Neuronal stem cell (in vitro differentiated cells): ENCODE data around the gene IRF2BPL.
A peak's percentile ranks its signal among the peaks of the same experiment; 100 is the strongest.

Source experiments
- DNase-seq: peaks from one replicate; pipeline ENCODE4 v3.0.0-alpha.2; 2013; ENCODE audit warnings: low spot score
- H2AFZ ChIP-seq: one replicate; pipeline ENCODE4 v1.6.1; 2013; ENCODE audit warnings: mild to moderate bottlenecking, low read length, inconsistent platforms
- H2AK5ac ChIP-seq: 2 replicates; pipeline ENCODE4 v1.6.1; 2013; ENCODE audit warnings: low read depth, mild to moderate bottlenecking, inconsistent platforms, low read length, moderate library complexity, mixed read lengths
- H2BK120ac ChIP-seq: 2 replicates; pipeline ENCODE4 v1.6.1; 2013; ENCODE audit warnings: low read depth, mild to moderate bottlenecking, inconsistent platforms, low read length, moderate library complexity, mixed read lengths
- H2BK12ac ChIP-seq: one replicate; pipeline ENCODE4 v1.6.1; 2013; ENCODE audit warnings: low read length, inconsistent platforms
- H2BK15ac ChIP-seq: 2 replicates; pipeline ENCODE4 v1.6.1; 2013; ENCODE audit warnings: mild to moderate bottlenecking, low read length, inconsistent platforms, mixed read lengths
- H2BK5ac ChIP-seq: one replicate; pipeline ENCODE4 v1.6.1; 2013; ENCODE audit warnings: inconsistent platforms, mild to moderate bottlenecking, low read length, moderate library complexity
- H3K14ac ChIP-seq: one replicate; pipeline ENCODE4 v1.6.1; 2013; ENCODE audit warnings: low read length, inconsistent platforms
- H3K18ac ChIP-seq: 2 replicates; pipeline ENCODE4 v1.6.1; 2013; ENCODE audit warnings: low read length, inconsistent platforms
- H3K23ac ChIP-seq: 2 replicates; pipeline ENCODE4 v1.6.1; 2013; ENCODE audit warnings: low read depth, mild to moderate bottlenecking, mixed read lengths, low read length, inconsistent platforms; ENCODE audit not compliant: poor library complexity
- H3K27ac ChIP-seq: replicated peaks from 3 replicates; pipeline ENCODE4 v1.5.1; 2013; ENCODE audit warnings: low read length, inconsistent platforms
- H3K27me3 ChIP-seq, 3 experiments: 2 replicates each; pipeline ENCODE4 v1.6.1; 2013; ENCODE audit warnings: low read length in 3 of 3, mild to moderate bottlenecking in 2 of 3, inconsistent platforms in 1 of 3, low read depth in 1 of 3, mixed read lengths in 1 of 3, moderate library complexity in 1 of 3; ENCODE audit not compliant: control insufficient read depth in 3 of 3, insufficient read depth in 3 of 3
- H3K36me3 ChIP-seq, 2 donors: replicated peaks in 1 of 2; 2 replicates each; pipeline ENCODE4 v1.6.1; 2013; ENCODE audit warnings: low read length in 2 of 2; ENCODE audit not compliant: control insufficient read depth in 2 of 2, insufficient read depth in 2 of 2
- H3K4ac ChIP-seq: 2 replicates; pipeline ENCODE4 v1.6.1; 2013; ENCODE audit warnings: inconsistent platforms, mild to moderate bottlenecking, low read length, moderate library complexity
- H3K4me1 ChIP-seq, 2 donors: 1 replicate in 1 of 2; 2 replicates in 1 of 2; pipeline ENCODE4 v1.6.1; 2013; ENCODE audit warnings: low read length in 2 of 2, low read depth in 1 of 2; ENCODE audit not compliant: control insufficient read depth in 2 of 2, insufficient read depth in 1 of 2
- H3K4me2 ChIP-seq: one replicate; pipeline ENCODE4 v1.6.1; 2013; ENCODE audit warnings: mild to moderate bottlenecking, low read length, inconsistent platforms; ENCODE audit not compliant: insufficient read depth, poor library complexity, severe bottlenecking
- H3K4me3 ChIP-seq, 2 donors: 2 replicates each; pipeline ENCODE4 v1.5.1; 2013; ENCODE audit warnings: low read length in 2 of 2, mild to moderate bottlenecking in 2 of 2, inconsistent platforms in 1 of 2, moderate library complexity in 1 of 2
- H3K79me1 ChIP-seq: one replicate; pipeline ENCODE4 v1.6.1; 2013; ENCODE audit warnings: low read depth, mild to moderate bottlenecking, inconsistent platforms, low read length, moderate library complexity
- H3K9ac ChIP-seq: one replicate; pipeline ENCODE4 v1.6.1; 2013; ENCODE audit warnings: mild to moderate bottlenecking, low read depth, low read length, inconsistent platforms; ENCODE audit not compliant: poor library complexity
- H3K9me3 ChIP-seq, 2 donors: replicated peaks in 1 of 2; 2 replicates each; pipeline versions ENCODE3 to v1.6.1; 2013; ENCODE audit warnings: low read length in 2 of 2, mild to moderate bottlenecking in 2 of 2, inconsistent platforms in 1 of 2, low read depth in 1 of 2, mixed read lengths in 1 of 2, moderate library complexity in 1 of 2; ENCODE audit not compliant: control insufficient read depth in 2 of 2, insufficient read depth in 1 of 2
- H4K8ac ChIP-seq: one replicate; pipeline ENCODE4 v1.6.1; 2013; ENCODE audit warnings: low read depth, mild to moderate bottlenecking, inconsistent platforms, low read length, moderate library complexity
- H4K91ac ChIP-seq: one replicate; pipeline ENCODE4 v1.6.1; 2013; ENCODE audit warnings: low read length, low read depth, mild to moderate bottlenecking, inconsistent platforms; ENCODE audit not compliant: poor library complexity
- WGBS, 2 donors: extraction: QIAGEN DNeasy Blood & Tissue Kit; methylation state at CpG; one replicate each; pipeline ENCODE4 v1.1.7; 2013; ENCODE audit warnings: missing lambda C conversion rate in 2 of 2, mixed read lengths in 1 of 2; ENCODE audit not compliant: insufficient read length in 2 of 2, insufficient replicate concordance in 1 of 2; ENCODE audit errors: extremely low coverage in 2 of 2; 5-methylcytosine and 5-hydroxymethylcytosine counted together

The IRF2BPL gene

GRCh38 chr14:77026166-77026929, 2.2 kb downstream of the IRF2BPL start:
- peaks cover 26 to 28% of the 10 kb centered on the region in 2 donors for H3K4me1 ChIP-seq
- peak overlapping the region; percentile 74 to 84 for H3K4me3 ChIP-seq
- H3K36me3 ChIP-seq: peaks cover 0 to 32% of the 10 kb centered on the region in 2 donors
- peak overlapping the region; percentile 91 for H2AK5ac ChIP-seq
- peak overlapping the region; percentile 85 for H2BK5ac ChIP-seq
- H2BK120ac ChIP-seq: peak overlapping the region; percentile 73
- H3K27ac ChIP-seq: no peak overlapping the region
- no peak overlapping the region for H3K4ac ChIP-seq
- peak overlapping the region; percentile 90 for H3K23ac ChIP-seq
- peak overlapping the region; percentile 87 for H3K14ac ChIP-seq
- DNase-seq: peak; percentile 30
- H3K4me2 ChIP-seq: peak overlapping the region; percentile 97
- WGBS, 2 donors: no CpG with 5 or more reads among the region's 76 CpGs
- peak overlapping the region; percentile 68 for H4K8ac ChIP-seq
- peaks cover 0 to 24% (median 5%) of the 10 kb centered on the region in 3 experiments for H3K27me3 ChIP-seq
- H4K91ac ChIP-seq: peak overlapping the region; percentile 87
- H3K79me1 ChIP-seq: peaks cover 18% of the 10 kb centered on the region
- peak overlapping the region; percentile 96 for H3K18ac ChIP-seq
- H3K9me3 ChIP-seq: no peaks in the 10 kb centered on the region
- H2AFZ ChIP-seq: no peak overlapping the region
- H2BK12ac ChIP-seq: peak overlapping the region; percentile 93
- H3K9ac ChIP-seq: peak overlapping the region; percentile 91
- peak overlapping the region; percentile 99 for H2BK15ac ChIP-seq

GRCh38 chr14:77025744-77026165, 2.8 kb downstream of the IRF2BPL start:
- H2AK5ac ChIP-seq: peak overlapping the region; percentile 91
- DNase-seq: no peak
- H3K36me3 ChIP-seq: peaks cover 0 to 32% of the 10 kb centered on the region in 2 donors
- no peaks in the 10 kb centered on the region for H3K9me3 ChIP-seq
- H3K4me1 ChIP-seq: peaks cover 24 to 26% of the 10 kb centered on the region in 2 donors
- H3K23ac ChIP-seq: peak overlapping the region; percentile 11
- peak overlapping the region; percentile 73 for H2BK120ac ChIP-seq
- no peak overlapping the region for H3K27ac ChIP-seq
- peak overlapping the region; percentile 87 for H3K14ac ChIP-seq
- H3K79me1 ChIP-seq: peaks cover 18% of the 10 kb centered on the region
- H3K4me2 ChIP-seq: peak overlapping the region; percentile 97
- H2AFZ ChIP-seq: no peak overlapping the region
- H3K4ac ChIP-seq: no peak overlapping the region
- H2BK5ac ChIP-seq: peak overlapping the region; percentile 85
- H3K27me3 ChIP-seq: peaks cover 0 to 24% (median 5%) of the 10 kb centered on the region in 3 experiments
- no CpG with 5 or more reads among the region's 42 CpGs for whole genome bisulfite sequencing, 2 donors
- H4K91ac ChIP-seq: no peak overlapping the region
- peak overlapping the region; percentile 96 for H3K18ac ChIP-seq
- no peak overlapping the region for H2BK12ac ChIP-seq
- H3K4me3 ChIP-seq: peak overlapping the region; percentile 74 to 84
- peak overlapping the region; percentile 91 for H3K9ac ChIP-seq
- peak overlapping the region; percentile 99 for H2BK15ac ChIP-seq
- no peak overlapping the region for H4K8ac ChIP-seq

- no peak overlapping the region for H3K14ac ChIP-seq
Observed at GRCh38 chr14:77024171-77024691, 4.3 kb downstream of the IRF2BPL start.

More at GRCh38 chr14:77024171-77024691, 4.3 kb downstream of the IRF2BPL start:
- H3K18ac ChIP-seq: no peak overlapping the region
- no peak overlapping the region for H2AFZ ChIP-seq
- H3K4me3 ChIP-seq: peak overlapping the region in 1 of 2 donors; percentile 21
- H4K8ac ChIP-seq: no peak overlapping the region
- peak overlapping the region; percentile 26 for H3K27ac ChIP-seq
- H4K91ac ChIP-seq: no peak overlapping the region
- peaks cover 0 to 32% of the 10 kb centered on the region in 2 donors for H3K36me3 ChIP-seq
- no CpG with 5 or more reads among the region's 16 CpGs for WGBS, 2 donors
- H3K4me1 ChIP-seq: peaks cover 24 to 26% of the 10 kb centered on the region in 2 donors
- no peak overlapping the region for H3K9ac ChIP-seq
- H2BK15ac ChIP-seq: no peak overlapping the region
- no peak overlapping the region for H2BK120ac ChIP-seq
- H2BK12ac ChIP-seq: no peak overlapping the region
- H3K4me2 ChIP-seq: peak overlapping the region; percentile 23
- DNase-seq: no peak
- peaks cover 18% of the 10 kb centered on the region for H3K79me1 ChIP-seq
- no peak overlapping the region for H2AK5ac ChIP-seq
- H3K27me3 ChIP-seq: peaks cover 0 to 24% (median 5%) of the 10 kb centered on the region in 3 experiments
- no peak overlapping the region for H3K4ac ChIP-seq
- H2BK5ac ChIP-seq: no peak overlapping the region
- H3K23ac ChIP-seq: no peak overlapping the region
- H3K9me3 ChIP-seq: no peaks in the 10 kb centered on the region
